IMR-90 (cell line): ENCODE results near the gene RARS1. TPM values are rescaled to one million over a fixed set of nuclear protein-coding genes. Genes with fewer than 3 reads are reported as not detected.

Experiments
- ATAC-seq: fragments of 200-7000 bp; cut with Tn5 transposase; 2 replicates; pipeline ENCODE4 v1.9.1; 2020; ENCODE audit warnings: low read depth, mild to moderate bottlenecking, moderate library complexity
- BruUV-seq: library from RNA; stranded (reverse); fragments of 400-500 nt; replicated peaks from 2 replicates; lab custom pipeline; 2021; lab: Mats Ljungman, UMichigan
- CTCF ChIA-PET: fragments of 300-600 bp; formaldehyde crosslinking; extraction: SDS; loops from one replicate; lab custom pipeline; 2021; ENCODE audit warnings: antibody characterized with exemption; lab: Yijun Ruan, JAX
- POLR2A ChIA-PET: fragments of 300-600 bp; sonication (Branson Sonifier 250); formaldehyde crosslinking; loops from one replicate; lab custom pipeline; 2022; ENCODE audit warnings: antibody characterized with exemption; ENCODE audit not compliant: unreplicated experiment; lab: Charles Lee
- DNase-seq: peaks from one replicate; pipeline ENCODE4 v3.0.0; 2013
- H2AFZ ChIP-seq: replicated peaks from 2 replicates; pipeline ENCODE3; 2013; ENCODE audit warnings: low read length, mild to moderate bottlenecking; ENCODE audit not compliant: poor library complexity
- H2AK5ac ChIP-seq: 2 replicates; pipeline ENCODE4 v1.6.1; 2013; ENCODE audit warnings: low read depth, low read length, inconsistent platforms
- H2AK9ac ChIP-seq: replicated peaks from 2 replicates; pipeline ENCODE3; 2013; ENCODE audit warnings: mild to moderate bottlenecking, low read depth, low read length, moderate library complexity; ENCODE audit not compliant: poor library complexity
- H2BK120ac ChIP-seq: 2 replicates; pipeline ENCODE4 v1.6.1; 2013; ENCODE audit warnings: low read depth, low read length, inconsistent platforms
- H2BK15ac ChIP-seq: 3 replicates; pipeline ENCODE4 v1.6.1; 2013; ENCODE audit warnings: low read depth, low read length, inconsistent platforms
- H2BK20ac ChIP-seq: 2 replicates; pipeline ENCODE4 v1.6.1; 2013; ENCODE audit warnings: low read depth, mild to moderate bottlenecking, inconsistent platforms, low read length, moderate library complexity
- H2BK5ac ChIP-seq: 2 replicates; pipeline ENCODE4 v1.6.1; 2013; ENCODE audit warnings: mild to moderate bottlenecking, low read depth, low read length, inconsistent platforms; ENCODE audit not compliant: poor library complexity, severe bottlenecking
- H3K14ac ChIP-seq: replicated peaks from 2 replicates; pipeline ENCODE4 v1.6.1; 2013; ENCODE audit warnings: low read depth, low read length, inconsistent platforms
- H3K18ac ChIP-seq: 2 replicates; pipeline ENCODE4 v1.6.1; 2013; ENCODE audit warnings: low read depth, low read length, control low read depth
- H3K23ac ChIP-seq: 2 replicates; pipeline ENCODE4 v1.6.1; 2013; ENCODE audit warnings: low read depth, low read length, inconsistent platforms
- H3K27ac ChIP-seq: 2 replicates; pipeline ENCODE4 v1.5.1; 2013; ENCODE audit warnings: mild to moderate bottlenecking, control low read depth, low read length; ENCODE audit not compliant: insufficient read depth
- H3K27me3 ChIP-seq: 2 replicates; pipeline ENCODE4 v1.6.1; 2013; ENCODE audit warnings: low read length; ENCODE audit not compliant: control insufficient read depth, insufficient read depth
- H3K36me3 ChIP-seq: 2 replicates; pipeline ENCODE4 v1.6.1; 2013; ENCODE audit warnings: low read length, mixed read lengths; ENCODE audit not compliant: control insufficient read depth, insufficient read depth
- H3K4ac ChIP-seq: 2 replicates; pipeline ENCODE4 v1.6.1; 2013; ENCODE audit warnings: low read depth, low read length, inconsistent platforms
- H3K4me1 ChIP-seq: 2 replicates; pipeline ENCODE4 v1.6.1; 2013; ENCODE audit warnings: low read length, mixed read lengths; ENCODE audit not compliant: control insufficient read depth, insufficient read depth
- H3K4me2 ChIP-seq: 2 replicates; pipeline ENCODE4 v1.6.1; 2013; ENCODE audit warnings: low read depth, mild to moderate bottlenecking, control low read depth, low read length, moderate library complexity
- H3K4me3 ChIP-seq: 2 replicates; pipeline ENCODE4 v1.5.1; 2013; ENCODE audit warnings: low read depth, mild to moderate bottlenecking, control low read depth, low read length, moderate library complexity; ENCODE audit not compliant: insufficient read depth
- H3K56ac ChIP-seq: 2 replicates; pipeline ENCODE4 v1.6.1; 2013; ENCODE audit warnings: low read length, inconsistent platforms; ENCODE audit not compliant: insufficient read depth; ENCODE audit errors: extremely low read depth
- H3K79me1 ChIP-seq, 2 experiments: 2 replicates each; pipeline ENCODE4 v1.6.1; 2013; ENCODE audit warnings: low read length in 2 of 2, inconsistent platforms in 1 of 2, low read depth in 1 of 2
- H3K9ac ChIP-seq: 2 replicates; pipeline ENCODE4 v1.6.1; 2013; ENCODE audit warnings: low read depth, low read length, control low read depth
- H3K9me1 ChIP-seq: 2 replicates; pipeline ENCODE4 v1.6.1; 2013; ENCODE audit warnings: low read length, inconsistent platforms; ENCODE audit not compliant: insufficient read depth
- H3K9me3 ChIP-seq: 2 replicates; pipeline ENCODE4 v1.6.1; 2013; ENCODE audit warnings: low read length; ENCODE audit not compliant: control insufficient read depth, insufficient read depth
- H4K20me1 ChIP-seq: 2 replicates; pipeline ENCODE4 v1.6.1; 2013; ENCODE audit warnings: low read length, inconsistent platforms; ENCODE audit not compliant: insufficient read depth
- H4K5ac ChIP-seq: 2 replicates; pipeline ENCODE4 v1.6.1; 2013; ENCODE audit warnings: mild to moderate bottlenecking, low read depth, low read length, control low read depth
- H4K8ac ChIP-seq, 2 experiments: 2 replicates each; pipeline ENCODE4 v1.6.1; 2013; ENCODE audit warnings: low read depth in 2 of 2, low read length in 2 of 2, control low read depth in 1 of 2, inconsistent platforms in 1 of 2
- H4K91ac ChIP-seq: 2 replicates; pipeline ENCODE4 v1.6.1; 2013; ENCODE audit warnings: low read depth, low read length, inconsistent platforms; ENCODE audit not compliant: insufficient read depth
- CEBPB ChIP-seq: IDR thresholded peaks from 2 replicates; pipeline ENCODE4 v1.6.1; 2012; ENCODE audit warnings: low read depth, low read length, improper control_type of control experiment
- FOS ChIP-seq: fragments of 150-350 bp; IDR thresholded peaks from 2 replicates; pipeline ENCODE4 v1.6.1; 2016; ENCODE audit warnings: low read depth, low read length
- MAFK ChIP-seq: IDR thresholded peaks from 2 replicates; pipeline ENCODE4 v1.6.1; 2012; ENCODE audit warnings: low read depth, low read length, improper control_type of control experiment
- MAZ ChIP-seq: IDR thresholded peaks from 2 replicates; pipeline ENCODE4 v1.6.1; 2012; ENCODE audit warnings: low read depth, mild to moderate bottlenecking, low read length, improper control_type of control experiment, moderate library complexity, borderline replicate concordance
- MXI1 ChIP-seq: IDR thresholded peaks from 2 replicates; pipeline ENCODE4 v1.6.1; 2012; ENCODE audit warnings: low read depth, mild to moderate bottlenecking, low read length, moderate library complexity, borderline replicate concordance
- NFE2L2 ChIP-seq: fragments of 150-350 bp; IDR thresholded peaks from 2 replicates; pipeline ENCODE4 v1.6.1; 2016; ENCODE audit warnings: low read depth, mild to moderate bottlenecking, low read length
- POLR2A ChIP-seq: IDR thresholded peaks from 2 replicates; pipeline ENCODE4 v1.6.1; 2012; ENCODE audit warnings: mild to moderate bottlenecking, low read depth, low read length
- RAD21 ChIP-seq: IDR thresholded peaks from 2 replicates; pipeline ENCODE4 v1.6.1; 2012; ENCODE audit warnings: low read length, improper control_type of control experiment
- RCOR1 ChIP-seq: IDR thresholded peaks from 2 replicates; pipeline ENCODE4 v1.6.1; 2012; ENCODE audit warnings: mild to moderate bottlenecking, low read length, improper control_type of control experiment; ENCODE audit not compliant: insufficient replicate concordance
- WGBS, 2 experiments: methylation state at CpG; one replicate each; pipeline versions ENCODE4 v1.1.5 to v1.1.7; 2013; ENCODE audit warnings: missing lambda C conversion rate in 2 of 2; ENCODE audit not compliant: insufficient read length in 1 of 2; ENCODE audit errors: extremely low coverage in 2 of 2; 5-methylcytosine and 5-hydroxymethylcytosine counted together
- dilution Hi-C: fragments of 300-500 bp; cut with HindIII; formaldehyde crosslinking; loops from one replicate; pipeline ENCODE4 v1.14.3; 2018; ENCODE audit warnings: low sequenced_read_pairs; ENCODE audit not compliant: unreplicated experiment
- in situ Hi-C: fragments of 300-500 bp; cut with MboI; formaldehyde crosslinking; loops from 3 replicates; pipeline ENCODE4 v1.14.3; 2019; ENCODE audit warnings: low sequenced_read_pairs, inconsistent platforms, mixed read lengths
- intact Hi-C: fragments of 100-400 bp; cut with micrococcal nuclease; formaldehyde crosslinking; loops from 2 replicates; pipeline ENCODE4 v1.10.0; 2022
- polyA plus RNA-seq, 3 experiments: library from polyadenylated mRNA; depleted of rRNA; stranded (reverse); fragments of >200 nt; gene quantifications; 2 replicates each; pipeline ENCODE4 v1.2.3, GENCODE V29; 2012; ENCODE audit warnings: low replicate concordance in 1 of 3
- total RNA-seq: library from RNA; depleted of rRNA; stranded (reverse); fragments of >200 nt; gene quantifications from 2 replicates; pipeline ENCODE4 v1.2.3, GENCODE V29; 2012
- TF ChIP-seq, protein P1 (sequence below): fragments of 150-350 bp; IDR thresholded peaks from 2 replicates; pipeline ENCODE4 v1.6.1; 2017; ENCODE audit warnings: mild to moderate bottlenecking, antibody characterized with exemption, low read length, low read depth
- TF ChIP-seq, protein P2 (sequence below): conservative IDR thresholded peaks from 2 replicates; pipeline ENCODE4 v1.5.1; 2012; ENCODE audit warnings: mild to moderate bottlenecking, low read depth, low read length, improper control_type of control experiment

RARS1 gene
- total and polyA plus RNA-seq, 2 of the 4 experiments (the other 2 are of a cell fraction) = 80.4 to 153 TPM

DNA sequence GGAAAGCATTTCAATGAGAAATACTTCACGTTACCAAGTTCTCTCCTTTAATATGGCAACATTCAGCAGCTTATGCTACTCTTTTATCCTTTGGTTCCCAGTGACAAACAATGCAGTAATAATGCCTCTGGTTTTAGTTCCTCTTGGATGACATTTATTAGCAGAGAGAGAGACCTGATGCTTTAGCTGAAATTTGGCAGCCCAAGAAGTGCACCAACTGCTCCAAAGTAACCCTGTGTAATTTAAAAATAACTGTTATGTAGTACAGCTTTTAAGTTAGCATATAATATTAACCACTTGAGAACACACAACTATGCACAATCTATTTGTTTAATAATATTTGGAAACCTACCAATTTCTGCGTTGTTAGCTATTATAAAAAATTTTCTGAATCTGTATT, 71.1 kb downstream of the RARS1 start:
- H4K8ac ChIP-seq = no peak overlapping the region
- 0 out of 2 replicates have a peak, but pooled peaks cover 1% of the 10 kb centered on the region for H3K4me1 ChIP-seq
- ChIA-PET CTCF (no interaction called here), POLR2A (interaction anchor here (0.6 kb wide), 1 partner anchor 150 kb away, joined by 5 read pairs; no protein-coding TSS in a partner anchor)
- no peak overlapping the region for H2BK5ac ChIP-seq
- H4K91ac ChIP-seq = no peak overlapping the region
- H2BK120ac ChIP-seq = no peak overlapping the region
- H3K4me3 ChIP-seq = no peak overlapping the region
- BruUV-seq = no TSS peak
- no peak overlapping the region for H2AFZ ChIP-seq
- H4K5ac ChIP-seq = no peak overlapping the region
- ATAC-seq = no peak
- dilution Hi-C loops (no loop called here), in situ Hi-C loops (no loop called here), intact Hi-C loops (no loop called here)
- peaks cover 28% of the 10 kb centered on the region for H3K36me3 ChIP-seq
- no peak overlapping the region for H3K4me2 ChIP-seq
- H3K27ac ChIP-seq = no peak overlapping the region
- H3K18ac ChIP-seq = no peak overlapping the region
- no peak overlapping the region for H3K14ac ChIP-seq
- peaks cover 2% of the 10 kb centered on the region; the same call in 1 of the 2 replicates for H3K9me1 ChIP-seq
- H3K23ac ChIP-seq = no peak overlapping the region
- TF ChIP-seq NFE2L2 (no peak), RAD21 (no peak), MAFK (no peak), MAZ (no peak), MXI1 (no peak), CEBPB (no peak), POLR2A (no peak), FOS (no peak), RCOR1 (no peak)
- TF ChIP-seq, protein P1, sequence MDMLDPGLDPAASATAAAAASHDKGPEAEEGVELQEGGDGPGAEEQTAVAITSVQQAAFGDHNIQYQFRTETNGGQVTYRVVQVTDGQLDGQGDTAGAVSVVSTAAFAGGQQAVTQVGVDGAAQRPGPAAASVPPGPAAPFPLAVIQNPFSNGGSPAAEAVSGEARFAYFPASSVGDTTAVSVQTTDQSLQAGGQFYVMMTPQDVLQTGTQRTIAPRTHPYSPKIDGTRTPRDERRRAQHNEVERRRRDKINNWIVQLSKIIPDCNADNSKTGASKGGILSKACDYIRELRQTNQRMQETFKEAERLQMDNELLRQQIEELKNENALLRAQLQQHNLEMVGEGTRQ = no peak
- TF ChIP-seq, protein P2, sequence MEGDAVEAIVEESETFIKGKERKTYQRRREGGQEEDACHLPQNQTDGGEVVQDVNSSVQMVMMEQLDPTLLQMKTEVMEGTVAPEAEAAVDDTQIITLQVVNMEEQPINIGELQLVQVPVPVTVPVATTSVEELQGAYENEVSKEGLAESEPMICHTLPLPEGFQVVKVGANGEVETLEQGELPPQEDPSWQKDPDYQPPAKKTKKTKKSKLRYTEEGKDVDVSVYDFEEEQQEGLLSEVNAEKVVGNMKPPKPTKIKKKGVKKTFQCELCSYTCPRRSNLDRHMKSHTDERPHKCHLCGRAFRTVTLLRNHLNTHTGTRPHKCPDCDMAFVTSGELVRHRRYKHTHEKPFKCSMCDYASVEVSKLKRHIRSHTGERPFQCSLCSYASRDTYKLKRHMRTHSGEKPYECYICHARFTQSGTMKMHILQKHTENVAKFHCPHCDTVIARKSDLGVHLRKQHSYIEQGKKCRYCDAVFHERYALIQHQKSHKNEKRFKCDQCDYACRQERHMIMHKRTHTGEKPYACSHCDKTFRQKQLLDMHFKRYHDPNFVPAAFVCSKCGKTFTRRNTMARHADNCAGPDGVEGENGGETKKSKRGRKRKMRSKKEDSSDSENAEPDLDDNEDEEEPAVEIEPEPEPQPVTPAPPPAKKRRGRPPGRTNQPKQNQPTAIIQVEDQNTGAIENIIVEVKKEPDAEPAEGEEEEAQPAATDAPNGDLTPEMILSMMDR = no peak
- H3K9me3 ChIP-seq = no peaks in the 10 kb centered on the region
- DNase-seq = no peak
- H4K20me1 ChIP-seq = peaks cover 7% of the 10 kb centered on the region; the same call in 1 of the 2 replicates
- peaks cover 11 to 19% of the 10 kb centered on the region in 2 experiments for H3K79me1 ChIP-seq
- H3K27me3 ChIP-seq = no peaks in the 10 kb centered on the region
- H2AK9ac ChIP-seq = no peak overlapping the region
- H3K56ac ChIP-seq = no peak overlapping the region
- no peak overlapping the region for H3K4ac ChIP-seq
- H2BK20ac ChIP-seq = no peak overlapping the region
- no peak overlapping the region for H3K9ac ChIP-seq
- WGBS, 2 experiments = no CpG with 5 or more reads among the region's 2 CpGs
- no peak overlapping the region for H2BK15ac ChIP-seq
- no peak overlapping the region for H2AK5ac ChIP-seq
